ENCODE data around the gene COX7B.

The COX7B gene

GRCh38 chrX:77946571-77946970 lies 47.3 kb downstream of the COX7B start:
- Histone ChIP-seq H3K27ac (ENCODE audit: extremely low read depth, low read depth, low read length) (no peak overlapping the region), H3K4me3 (ENCODE audit: low read depth, low read length) (no peak overlapping the region), H3K36me3 (ENCODE audit: control insufficient read depth in 2 of 2, insufficient read depth in 1 of 2, low read length in 2 of 2) (no peaks in the 10 kb centered on the region), H3K9me3 (ENCODE audit: control insufficient read depth, insufficient read depth, low read depth, low read length) (no peaks in the 10 kb centered on the region; the same call in 1 of the 2 replicates), H3K4me1 (ENCODE audit: control insufficient read depth, insufficient read depth, low read length) (no peaks in the 10 kb centered on the region)
- ChIA-PET POLR2A (no interaction called here), CTCF (no interaction called here)
- TF ChIP-seq ZNF837 (tag by site-specific recombination; IDR thresholded peaks at IDR 0.05) (no peak), ZNF704 (tag by site-specific recombination; IDR thresholded peaks at IDR 0.05) (no peak), ZNF266 (tag by site-specific recombination; IDR thresholded peaks at IDR 0.05; ENCODE audit: low read depth) (no peak), ZFP41 (tag by site-specific recombination; IDR thresholded peaks at IDR 0.05; ENCODE audit: borderline replicate concordance) (no peak), ZNF24 (tag by site-specific recombination; IDR thresholded peaks at IDR 0.05) (no peak), ZBTB48 (tag by site-specific recombination; IDR thresholded peaks at IDR 0.05) (no peak), ZNF76 (tag by site-specific recombination; IDR thresholded peaks at IDR 0.05; ENCODE audit: borderline replicate concordance, low read depth) (no peak)

- no peaks in the 10 kb centered on the region for H3K4me1 ChIP-seq (ENCODE audit: control insufficient read depth, insufficient read depth, low read length)
- CTCF ChIA-PET = no interaction called here
- H3K4me3 ChIP-seq (ENCODE audit: low read depth, low read length) = no peak overlapping the region
- no peaks in the 10 kb centered on the region for H3K36me3 ChIP-seq (ENCODE audit: control insufficient read depth in 2 of 2, insufficient read depth in 1 of 2, low read length in 2 of 2)
- TF ChIP-seq SALL2 (tag by site-specific recombination; IDR thresholded peaks at IDR 0.05; ENCODE audit: borderline replicate concordance) (no peak), GLI2 (tag by site-specific recombination; IDR thresholded peaks at IDR 0.05; ENCODE audit: borderline replicate concordance, low read depth) (no peak), ZNF362 (tag by site-specific recombination; IDR thresholded peaks at IDR 0.05) (no peak), ZNF202 (tag by site-specific recombination; IDR thresholded peaks at IDR 0.05; ENCODE audit: borderline replicate concordance) (no peak), BCL11A (tag by site-specific recombination; IDR thresholded peaks at IDR 0.05; ENCODE audit: low read depth) (no peak), ZSCAN4 (tag by site-specific recombination; IDR thresholded peaks at IDR 0.05) (no peak), ZNF639 (tag by site-specific recombination; IDR thresholded peaks at IDR 0.05) (no peak), ZNF2 (tag by site-specific recombination; IDR thresholded peaks at IDR 0.05) (no peak), ZNF513 (tag by site-specific recombination; IDR thresholded peaks at IDR 0.05) (no peak), GLI4 (tag by site-specific recombination; IDR thresholded peaks at IDR 0.05) (no peak), INSM2 (tag by site-specific recombination; IDR thresholded peaks at IDR 0.05) (no peak), ZNF658 (tag by site-specific recombination; IDR thresholded peaks at IDR 0.05) (no peak), FEZF1 (tag by site-specific recombination; IDR thresholded peaks at IDR 0.05) (no peak)
- H3K9me3 ChIP-seq (ENCODE audit: control insufficient read depth, insufficient read depth, low read depth, low read length) = no peaks in the 10 kb centered on the region; the same call in 1 of the 2 replicates
- POLR2A ChIA-PET = no interaction called here
- no peak overlapping the region for H3K27ac ChIP-seq (ENCODE audit: extremely low read depth, low read depth, low read length)
Observed at GRCh38 chrX:77949840-77950239, 50.6 kb downstream of the COX7B start.

Data from HEK293 (cell line).